ENCODE data around the gene IL4I1.

DNA sequence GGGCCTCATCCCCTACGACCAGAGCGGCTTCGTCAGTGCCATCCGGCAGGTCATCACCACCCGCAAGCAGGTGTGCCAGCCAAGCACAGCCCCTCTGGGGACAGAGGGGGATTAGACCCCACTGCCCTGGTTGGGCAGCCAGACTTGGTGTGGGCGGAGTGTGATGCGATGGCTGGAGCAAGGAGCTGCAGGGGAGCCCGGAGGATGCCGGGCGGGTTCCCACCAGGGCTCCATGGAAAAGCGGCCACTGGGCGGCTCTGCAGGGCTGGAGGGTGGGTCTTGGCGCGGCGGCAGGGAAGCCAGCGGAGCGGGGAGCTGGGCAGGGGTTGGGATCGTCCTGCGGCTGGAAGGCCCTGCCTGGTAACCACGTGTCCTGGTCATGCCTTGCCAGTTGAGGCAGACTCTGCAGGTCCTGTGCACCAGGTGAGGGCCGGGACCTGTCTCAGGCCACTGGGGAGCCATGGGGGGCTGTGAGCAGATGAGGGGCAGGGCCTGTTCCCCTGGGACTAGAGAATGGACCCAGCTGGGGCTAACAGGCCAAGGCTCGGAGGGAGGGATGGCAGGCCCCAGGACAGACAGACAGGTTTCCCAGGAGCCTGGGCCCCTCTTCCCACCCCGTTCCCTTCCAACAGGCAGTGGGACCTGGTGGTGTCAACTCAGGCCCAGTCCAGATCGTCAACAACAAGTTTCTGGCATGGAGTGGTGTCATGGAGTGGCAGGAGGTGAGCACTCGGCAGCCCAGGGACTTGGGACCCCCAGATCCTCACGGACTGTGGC, 39.4 kb downstream of the IL4I1 start:
- no peak for TF ChIP-seq CTCF (conservative IDR thresholded peaks at IDR 0.05 in 1 of 2, IDR thresholded peaks at IDR 0.05 in 1 of 2; ENCODE audit: extremely low read depth in 1 of 2, insufficient read depth in 1 of 2, low read depth in 1 of 2, low read length in 2 of 2)
- no peak for TF ChIP-seq EZH2 (IDR thresholded peaks at IDR 0.05; ENCODE audit: borderline replicate concordance, low read length)

All from mammary epithelial cell (primary cell).